Type B pancreatic cell (in vitro differentiated cells): ENCODE data around the gene CBLL1. TPM values are rescaled to one million over a fixed set of nuclear protein-coding genes. Genes with fewer than 3 reads are reported as not detected.
A peak's percentile ranks its signal among the peaks of the same experiment; 100 is the strongest.

Source experiments
- DNase-seq: peaks from one replicate; pipeline ENCODE4 v3.0.0; 2021; ENCODE audit warnings: mixed read lengths; ENCODE audit not compliant: unreplicated experiment; ENCODE audit errors: extremely low spot score
- H3K27ac Mint-ChIP-seq: 2 replicates; pipeline ENCODE4 v1.8.0; 2021; ENCODE audit warnings: mild to moderate bottlenecking, mixed read lengths
- H3K27me3 Mint-ChIP-seq: 2 replicates; pipeline ENCODE4 v1.8.0; 2021; ENCODE audit warnings: mixed read lengths
- H3K36me3 Mint-ChIP-seq: 2 replicates; pipeline ENCODE4 v1.8.0; 2021; ENCODE audit warnings: mixed read lengths
- H3K4me1 Mint-ChIP-seq: one replicate; pipeline ENCODE4 v1.8.0; 2021; ENCODE audit warnings: mixed read lengths; ENCODE audit not compliant: unreplicated experiment
- H3K4me3 Mint-ChIP-seq: 2 replicates; pipeline ENCODE4 v1.8.0; 2021; ENCODE audit warnings: mild to moderate bottlenecking, mixed read lengths
- H3K9me3 Mint-ChIP-seq: 2 replicates; pipeline ENCODE4 v1.8.0; 2021; ENCODE audit warnings: mixed read lengths
- CTCF ChIP-seq: fragments of 200-600 bp; sonication (generic); conservative IDR thresholded peaks from 2 replicates; pipeline ENCODE4 v1.5.0; 2021; ENCODE audit warnings: antibody characterized with exemption, mild to moderate bottlenecking
- total RNA-seq: library from RNA; stranded (reverse); gene quantifications from 2 replicates; pipeline ENCODE4 v1.2.1, GENCODE V29; 2021; ENCODE audit warnings: low replicate concordance

The CBLL1 gene
- total RNA-seq, 1 donor from 2014 or later, result 28.3 TPM

GRCh38 chr7:107746006-107746405 is 2.1 kb downstream of the CBLL1 start:
- peak overlapping the region; percentile 10 for H3K27ac Mint-ChIP-seq
- H3K36me3 Mint-ChIP-seq, result peaks cover 7% of the 10 kb centered on the region
- no peaks in the 10 kb centered on the region for H3K9me3 Mint-ChIP-seq
- peaks cover 2% of the 10 kb centered on the region for H3K27me3 Mint-ChIP-seq
- H3K4me1 Mint-ChIP-seq, result peaks cover 13% of the 10 kb centered on the region
- no peak for TF ChIP-seq CTCF
- DNase-seq, result no peak
- peak overlapping the region; percentile 65 for H3K4me3 Mint-ChIP-seq

DNA sequence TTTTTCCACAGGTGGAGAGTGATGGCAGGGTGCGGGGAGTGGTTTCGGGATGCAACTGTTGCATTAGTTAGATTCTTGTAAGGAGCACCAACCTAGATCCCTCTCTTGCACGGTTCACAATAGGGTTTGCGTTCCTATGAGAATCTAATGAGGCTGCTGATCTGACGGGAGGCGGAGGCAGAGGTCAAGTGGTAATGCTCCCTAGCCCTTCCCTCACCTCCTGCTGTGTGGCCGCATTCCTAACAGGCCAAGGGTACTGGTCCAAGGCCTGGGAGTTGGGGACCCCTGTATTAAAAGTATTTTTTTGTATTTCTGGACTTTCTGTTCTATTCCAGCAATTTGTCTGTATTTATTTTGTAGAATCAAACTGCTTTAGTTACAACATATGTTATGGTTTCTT is 7.2 kb downstream of the CBLL1 start:
- TF ChIP-seq CTCF, result no peak
- H3K4me3 Mint-ChIP-seq, result no peak overlapping the region
- peaks cover 17% of the 10 kb centered on the region for H3K36me3 Mint-ChIP-seq
- no peak for DNase-seq
- no peaks in the 10 kb centered on the region for H3K27me3 Mint-ChIP-seq
- no peak overlapping the region for H3K27ac Mint-ChIP-seq
- no peaks in the 10 kb centered on the region for H3K4me1 Mint-ChIP-seq
- H3K9me3 Mint-ChIP-seq, result no peaks in the 10 kb centered on the region

- Mint-ChIP-seq H3K4me3 (no peak overlapping the region), H3K9me3 (no peaks in the 10 kb centered on the region), H3K36me3 (peaks cover 32% of the 10 kb centered on the region), H3K4me1 (no peaks in the 10 kb centered on the region), H3K27me3 (no peaks in the 10 kb centered on the region), H3K27ac (no peak overlapping the region)
- TF ChIP-seq CTCF, result peak; percentile 50
- no peak for DNase-seq
Measured at GRCh38 chr7:107754642-107755041, 10.7 kb downstream of the CBLL1 start.

- no peaks in the 10 kb centered on the region for H3K9me3 Mint-ChIP-seq
- H3K4me3 Mint-ChIP-seq, result no peak overlapping the region
- no peak for TF ChIP-seq CTCF
- DNase-seq, result no peak
- H3K36me3 Mint-ChIP-seq, result peaks cover 18% of the 10 kb centered on the region
- H3K27ac Mint-ChIP-seq, result no peak overlapping the region
- H3K4me1 Mint-ChIP-seq, result no peaks in the 10 kb centered on the region
- H3K27me3 Mint-ChIP-seq, result no peaks in the 10 kb centered on the region
Measured at GRCh38 chr7:107758667-107759066, 14.7 kb downstream of the CBLL1 start.

DNA sequence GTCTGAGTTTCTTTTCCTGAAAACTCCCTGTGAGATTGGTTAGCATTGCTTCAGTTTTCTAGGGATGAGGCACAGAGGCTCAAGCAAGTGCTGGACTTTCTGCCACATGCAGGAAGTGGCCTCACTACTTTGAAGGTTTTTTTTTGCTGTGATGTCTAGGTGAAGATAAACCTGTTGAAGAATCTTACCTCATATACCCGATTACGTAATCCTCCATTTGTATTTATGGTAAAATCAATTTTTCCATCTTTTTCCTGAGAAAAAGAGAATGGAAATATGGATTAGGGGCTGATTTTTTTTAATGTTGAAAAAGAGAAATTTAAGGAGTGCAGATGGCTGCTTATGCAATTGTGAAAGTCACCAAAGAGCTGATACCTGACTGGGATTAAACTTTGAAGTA is 23.4 kb downstream of the CBLL1 start:
- no peak for TF ChIP-seq CTCF
- Mint-ChIP-seq H3K9me3 (no peaks in the 10 kb centered on the region), H3K27me3 (peaks cover 22% of the 10 kb centered on the region), H3K4me1 (no peaks in the 10 kb centered on the region), H3K27ac (no peak overlapping the region), H3K4me3 (no peak overlapping the region), H3K36me3 (no peaks in the 10 kb centered on the region)
- DNase-seq, result no peak

GRCh38 chr7:107768263-107768662 is 24.3 kb downstream of the CBLL1 start:
- Mint-ChIP-seq H3K4me3 (no peak overlapping the region), H3K4me1 (no peaks in the 10 kb centered on the region)

More at GRCh38 chr7:107768263-107768662, 24.3 kb downstream of the CBLL1 start:
- peaks cover 28% of the 10 kb centered on the region for H3K27me3 Mint-ChIP-seq
- H3K9me3 Mint-ChIP-seq, result no peaks in the 10 kb centered on the region
- no peak overlapping the region for H3K27ac Mint-ChIP-seq
- TF ChIP-seq CTCF, result no peak
- no peaks in the 10 kb centered on the region for H3K36me3 Mint-ChIP-seq
- no peak for DNase-seq
